RWPE2 (cell line): Measurements from ENCODE around the gene SCYL2.
"Not testable (repeated sequence)": the region's sequence is repeated elsewhere in the genome, so short reads cannot be mapped to it uniquely, and the experiment has no call there.

Experiments
- ATAC-seq: fragments of 200-7000 bp; cut with Tn5 transposase; 3 replicates; pipeline ENCODE4 v1.9.1; 2021; ENCODE audit warnings: low read depth
- DNase-seq: peaks from one replicate; pipeline ENCODE4 v3.0.0-alpha.2; 2020; ENCODE audit warnings: low spot score
- H3K27ac ChIP-seq: fragments of 450-650 bp; 2 replicates; pipeline ENCODE4 v1.5.1; 2017; ENCODE audit warnings: mild to moderate bottlenecking; ENCODE audit not compliant: poor library complexity, severe bottlenecking
- H3K27me3 ChIP-seq: fragments of 250-450 bp; sonication (Bioruptor Pico); 2 replicates; pipeline ENCODE4 v1.5.1; 2021; ENCODE audit warnings: mild to moderate bottlenecking, moderate library complexity; ENCODE audit not compliant: insufficient read depth, poor library complexity, severe bottlenecking
- H3K36me3 ChIP-seq: fragments of 250-450 bp; sonication (Bioruptor Pico); 2 replicates; pipeline ENCODE4 v1.5.1; 2020; ENCODE audit warnings: low read depth, mild to moderate bottlenecking, moderate library complexity
- H3K4me1 ChIP-seq: fragments of 250-450 bp; sonication (Bioruptor Pico); 2 replicates; pipeline ENCODE4 v1.5.1; 2021; ENCODE audit warnings: mild to moderate bottlenecking, moderate library complexity; ENCODE audit not compliant: insufficient read depth, poor library complexity, severe bottlenecking
- H3K4me3 ChIP-seq: fragments of 250-450 bp; sonication (Bioruptor Pico); 2 replicates; pipeline ENCODE4 v1.5.1; 2021; ENCODE audit warnings: mild to moderate bottlenecking, moderate library complexity; ENCODE audit not compliant: severe bottlenecking
- H3K9me3 ChIP-seq: fragments of 250-450 bp; sonication (Bioruptor Pico); 2 replicates; pipeline ENCODE4 v1.5.1; 2021; ENCODE audit warnings: mild to moderate bottlenecking, moderate library complexity; ENCODE audit not compliant: severe bottlenecking
- TF ChIP-seq, protein P1 (sequence below): fragments of 450-650 bp; IDR thresholded peaks from one replicate; pipeline ENCODE4 v1.5.1; 2017; ENCODE audit warnings: mild to moderate bottlenecking, moderate library complexity; ENCODE audit not compliant: poor library complexity, severe bottlenecking

Gene SCYL2

DNA sequence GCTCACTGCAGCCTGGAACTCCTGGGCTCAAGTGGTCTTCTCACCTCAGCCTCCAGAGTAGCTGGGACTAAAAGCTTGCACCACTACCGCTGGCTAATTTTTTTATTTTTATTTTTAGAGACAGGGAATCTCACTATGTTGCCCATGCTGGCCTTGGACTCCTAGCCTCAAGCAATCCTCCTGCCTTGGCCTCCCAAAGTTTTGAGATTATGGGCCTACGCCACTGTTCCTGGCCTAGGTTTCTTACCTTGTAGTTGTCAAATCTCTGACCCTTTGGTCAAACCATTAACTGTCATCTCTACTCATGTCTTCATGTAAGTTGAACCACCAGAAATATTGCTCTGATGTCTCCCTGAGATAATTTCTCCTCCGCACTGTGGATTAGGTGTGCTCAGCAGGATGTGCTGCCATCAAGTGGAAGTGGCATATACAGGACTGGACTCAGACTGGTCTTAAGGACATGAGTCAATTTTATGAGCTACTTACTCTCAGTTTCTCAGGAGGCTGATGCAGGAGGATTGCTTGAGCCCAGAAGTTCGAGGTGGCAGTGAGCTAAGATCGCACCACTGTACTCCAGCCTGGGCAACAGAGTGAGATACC is 37.8 kb upstream of the SCYL2 start:
- Histone ChIP-seq H3K4me3 (no peak overlapping the region), H3K27ac (peak overlapping the region; percentile 13), H3K27me3 (no peaks in the 10 kb centered on the region), H3K9me3 (no peaks in the 10 kb centered on the region), H3K4me1 (peaks cover 32% of the 10 kb centered on the region), H3K36me3 (peaks cover 1% of the 10 kb centered on the region)
- DNase-seq: no peak
- ATAC-seq: peak; percentile 31; the same call in 1 of the 3 replicates
- TF ChIP-seq, protein P1, sequence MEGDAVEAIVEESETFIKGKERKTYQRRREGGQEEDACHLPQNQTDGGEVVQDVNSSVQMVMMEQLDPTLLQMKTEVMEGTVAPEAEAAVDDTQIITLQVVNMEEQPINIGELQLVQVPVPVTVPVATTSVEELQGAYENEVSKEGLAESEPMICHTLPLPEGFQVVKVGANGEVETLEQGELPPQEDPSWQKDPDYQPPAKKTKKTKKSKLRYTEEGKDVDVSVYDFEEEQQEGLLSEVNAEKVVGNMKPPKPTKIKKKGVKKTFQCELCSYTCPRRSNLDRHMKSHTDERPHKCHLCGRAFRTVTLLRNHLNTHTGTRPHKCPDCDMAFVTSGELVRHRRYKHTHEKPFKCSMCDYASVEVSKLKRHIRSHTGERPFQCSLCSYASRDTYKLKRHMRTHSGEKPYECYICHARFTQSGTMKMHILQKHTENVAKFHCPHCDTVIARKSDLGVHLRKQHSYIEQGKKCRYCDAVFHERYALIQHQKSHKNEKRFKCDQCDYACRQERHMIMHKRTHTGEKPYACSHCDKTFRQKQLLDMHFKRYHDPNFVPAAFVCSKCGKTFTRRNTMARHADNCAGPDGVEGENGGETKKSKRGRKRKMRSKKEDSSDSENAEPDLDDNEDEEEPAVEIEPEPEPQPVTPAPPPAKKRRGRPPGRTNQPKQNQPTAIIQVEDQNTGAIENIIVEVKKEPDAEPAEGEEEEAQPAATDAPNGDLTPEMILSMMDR: peak; percentile 47

DNA sequence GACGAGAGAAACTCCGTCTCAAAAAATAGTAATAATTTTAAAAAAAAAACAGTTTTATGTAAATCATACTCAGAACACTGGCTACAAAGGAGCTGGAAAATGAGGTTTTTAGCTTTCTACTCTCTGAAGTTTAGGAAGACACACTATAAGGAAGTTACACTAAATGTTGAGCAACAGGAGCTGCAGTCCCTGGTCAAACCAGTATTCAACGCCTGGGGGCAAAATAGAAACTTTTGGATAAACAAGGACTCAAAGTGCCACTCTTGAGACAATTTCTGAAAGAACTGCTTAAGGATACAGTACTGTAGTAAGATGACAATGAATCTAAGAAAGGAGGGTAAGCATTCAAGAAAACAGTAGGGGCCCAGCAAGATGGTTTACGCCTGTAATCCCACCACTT is 37.1 kb upstream of the SCYL2 start:
- TF ChIP-seq, protein P1: no peak
- no peaks in the 10 kb centered on the region for H3K27me3 ChIP-seq
- DNase-seq (no peak), ATAC-seq (peak; percentile 57)
- H3K4me3 ChIP-seq: no peak overlapping the region
- H3K9me3 ChIP-seq: no peaks in the 10 kb centered on the region
- H3K27ac ChIP-seq: peak overlapping the region; percentile 13
- peaks cover 32% of the 10 kb centered on the region for H3K4me1 ChIP-seq
- no peaks in the 10 kb centered on the region; the same call in 1 of the 2 replicates for H3K36me3 ChIP-seq

DNA sequence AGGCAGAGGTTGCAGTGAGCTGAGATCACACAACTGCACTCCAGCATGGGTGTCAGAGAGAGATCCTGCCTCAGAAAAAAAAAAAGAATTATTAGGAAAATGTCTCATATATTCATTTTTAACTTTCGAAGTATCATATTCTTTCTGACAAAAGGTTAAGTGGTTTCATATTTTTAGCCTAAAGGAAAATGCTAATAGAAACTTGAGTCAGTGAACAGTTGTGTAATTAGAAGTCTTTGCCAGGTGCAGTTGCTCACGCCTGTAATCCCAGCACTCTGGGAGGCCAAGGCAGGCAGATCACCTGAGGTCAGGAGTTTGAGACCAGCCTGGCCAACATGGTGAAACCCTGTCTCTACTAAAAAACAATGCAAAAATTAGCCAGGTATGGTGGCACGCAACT is 35.1 kb upstream of the SCYL2 start:
- peaks cover 21% of the 10 kb centered on the region for H3K4me1 ChIP-seq
- not testable (repeated sequence) for H3K4me3 ChIP-seq, DNase-seq, H3K9me3 ChIP-seq, H3K27me3 ChIP-seq, H3K36me3 ChIP-seq
- peak; percentile 52; the same call in 2 of the 3 replicates for ATAC-seq
- peak overlapping the region; percentile 26 for H3K27ac ChIP-seq

DNA sequence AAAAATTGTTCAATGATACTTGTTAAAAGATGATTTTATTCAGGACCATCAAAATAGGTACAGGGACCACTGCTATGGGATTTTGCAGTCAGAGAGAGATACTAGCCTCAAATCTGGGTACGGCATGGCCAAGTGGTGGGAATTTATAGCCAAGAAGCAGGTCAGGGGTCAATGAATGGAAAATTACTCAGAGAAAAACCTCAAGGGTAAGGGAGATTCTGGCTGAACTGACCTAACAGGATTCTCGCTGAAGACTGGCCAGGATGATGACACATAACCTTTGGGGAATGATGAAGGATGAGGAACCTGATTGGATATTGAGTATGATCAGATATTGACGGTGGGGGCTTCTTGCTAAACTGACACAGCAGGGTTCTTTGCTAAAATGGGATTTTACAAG is 32.8 kb upstream of the SCYL2 start:
- ATAC-seq (peak; percentile 40; the same call in 2 of the 3 replicates), DNase-seq (no peak)
- no peak overlapping the region for H3K4me3 ChIP-seq
- peaks cover 21% of the 10 kb centered on the region for H3K4me1 ChIP-seq
- TF ChIP-seq, protein P1: no peak
- H3K36me3 ChIP-seq: no peaks in the 10 kb centered on the region
- H3K27ac ChIP-seq: peak overlapping the region; percentile 11
- H3K9me3 ChIP-seq: no peaks in the 10 kb centered on the region
- no peaks in the 10 kb centered on the region for H3K27me3 ChIP-seq

DNA sequence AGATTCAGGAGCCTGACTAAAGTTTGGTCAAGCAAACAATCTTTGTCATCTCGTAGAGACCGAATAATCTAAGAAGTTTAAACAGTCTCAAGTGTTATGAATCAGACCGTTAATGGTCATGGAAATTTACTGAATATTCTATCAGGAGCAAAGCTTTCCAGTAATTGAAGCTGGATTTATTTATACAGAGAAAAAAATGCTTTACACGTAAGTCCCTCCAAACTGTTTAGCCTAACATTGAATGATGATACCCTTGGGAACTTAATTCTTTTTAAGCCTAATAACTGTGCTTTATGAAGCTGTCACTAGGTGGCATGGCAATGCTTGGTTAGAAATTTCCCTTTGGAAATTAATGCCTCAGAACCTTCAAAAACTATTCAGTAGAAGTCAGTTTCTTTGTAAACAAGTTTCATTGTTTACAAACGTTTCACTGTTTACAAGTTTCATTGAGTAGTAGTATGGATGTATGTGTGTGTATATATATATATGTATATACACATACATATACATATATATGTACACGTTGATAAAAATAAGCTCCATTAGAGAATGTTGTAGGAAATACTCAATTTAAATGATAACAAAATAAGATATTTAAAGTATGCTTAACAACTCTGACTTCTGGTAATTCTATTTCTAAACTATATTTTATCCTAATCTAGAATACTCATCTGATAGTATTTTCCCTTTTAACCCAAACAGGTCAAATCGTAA is 32.2 kb upstream of the SCYL2 start:
- ATAC-seq (peak; percentile 53), DNase-seq (no peak)
- TF ChIP-seq, protein P1: peak; percentile 89

More for the DNA sequence above, 32.2 kb upstream of the SCYL2 start:
- Histone ChIP-seq H3K4me3 (no peak overlapping the region), H3K27me3 (no peaks in the 10 kb centered on the region), H3K36me3 (no peaks in the 10 kb centered on the region), H3K27ac (peak overlapping the region; percentile 11), H3K9me3 (no peaks in the 10 kb centered on the region), H3K4me1 (peaks cover 17% of the 10 kb centered on the region)
